DOHH2 (cell line): Measurements from ENCODE around the gene GABRG3.
A peak's percentile ranks its signal among the peaks of the same experiment; 100 is the strongest.

Experiments
- H3F3A ChIP-seq: fragments of 200-600 bp; sonication (generic), shearing (Covaris generic); 2 replicates; pipeline ENCODE4 v1.6.0; 2016; ENCODE audit warnings: antibody characterized with exemption, mild to moderate bottlenecking; ENCODE audit not compliant: control insufficient read depth, insufficient read depth
- H3K27ac ChIP-seq: fragments of 200-600 bp; sonication (generic); 2 replicates; pipeline ENCODE4 v1.5.1; 2014; ENCODE audit warnings: low read depth, mild to moderate bottlenecking, low read length, moderate library complexity
- H3K27me3 ChIP-seq: fragments of 200-600 bp; sonication (generic); 2 replicates; pipeline ENCODE4 v1.6.1; 2014; ENCODE audit warnings: mild to moderate bottlenecking, low read length, mixed read lengths; ENCODE audit not compliant: control insufficient read depth
- H3K36me3 ChIP-seq: fragments of 200-600 bp; sonication (generic); 2 replicates; pipeline ENCODE4 v1.6.1; 2014; ENCODE audit warnings: mild to moderate bottlenecking, low read length, moderate library complexity, mixed read lengths; ENCODE audit not compliant: control insufficient read depth
- H3K4me1 ChIP-seq: fragments of 200-600 bp; sonication (generic); 2 replicates; pipeline ENCODE4 v1.6.1; 2014; ENCODE audit warnings: mild to moderate bottlenecking, low read length, mixed read lengths; ENCODE audit not compliant: control insufficient read depth
- H3K4me2 ChIP-seq: fragments of 200-600 bp; sonication (generic); 2 replicates; pipeline ENCODE4 v1.6.0; 2014; ENCODE audit warnings: mild to moderate bottlenecking, low read length, moderate library complexity
- H3K4me3 ChIP-seq: fragments of 200-600 bp; sonication (generic); 2 replicates; pipeline ENCODE4 v1.5.1; 2014; ENCODE audit warnings: mild to moderate bottlenecking, low read length, mixed read lengths
- H3K79me2 ChIP-seq: fragments of 200-600 bp; sonication (generic); 2 replicates; pipeline ENCODE4 v1.6.1; 2014; ENCODE audit warnings: mild to moderate bottlenecking, low read length, mixed read lengths; ENCODE audit not compliant: control insufficient read depth
- H3K9me2 ChIP-seq: fragments of 200-600 bp; sonication (generic); replicated peaks from 2 replicates; pipeline ENCODE4 v1.6.1; 2014; ENCODE audit warnings: mild to moderate bottlenecking, low read length, mixed read lengths; ENCODE audit not compliant: control insufficient read depth
- H3K9me3 ChIP-seq: fragments of 200-600 bp; sonication (generic); 2 replicates; pipeline ENCODE4 v1.6.1; 2014; ENCODE audit warnings: antibody characterized with exemption, low read length, mixed read lengths; ENCODE audit not compliant: control insufficient read depth, insufficient read depth
- H4K20me1 ChIP-seq: fragments of 200-600 bp; sonication (generic); 2 replicates; pipeline ENCODE4 v1.6.0; 2014; ENCODE audit warnings: low read depth, mild to moderate bottlenecking, antibody characterized with exemption, low read length, moderate library complexity; ENCODE audit not compliant: control insufficient read depth, insufficient read depth
- CTCF ChIP-seq: fragments of 200-600 bp; sonication (generic); IDR thresholded peaks from one replicate; pipeline ENCODE4 v1.5.1; 2014; ENCODE audit warnings: antibody characterized with exemption, mild to moderate bottlenecking, low read depth, low read length; ENCODE audit not compliant: poor library complexity, severe bottlenecking
- EZH2phosphoT487 ChIP-seq: fragments of 200-600 bp; sonication (generic); IDR thresholded peaks from 2 replicates; pipeline ENCODE4 v1.6.1; 2017; ENCODE audit warnings: borderline replicate concordance, mild to moderate bottlenecking, antibody characterized with exemption, low read length, moderate library complexity, mixed read lengths

GABRG3 gene

DNA sequence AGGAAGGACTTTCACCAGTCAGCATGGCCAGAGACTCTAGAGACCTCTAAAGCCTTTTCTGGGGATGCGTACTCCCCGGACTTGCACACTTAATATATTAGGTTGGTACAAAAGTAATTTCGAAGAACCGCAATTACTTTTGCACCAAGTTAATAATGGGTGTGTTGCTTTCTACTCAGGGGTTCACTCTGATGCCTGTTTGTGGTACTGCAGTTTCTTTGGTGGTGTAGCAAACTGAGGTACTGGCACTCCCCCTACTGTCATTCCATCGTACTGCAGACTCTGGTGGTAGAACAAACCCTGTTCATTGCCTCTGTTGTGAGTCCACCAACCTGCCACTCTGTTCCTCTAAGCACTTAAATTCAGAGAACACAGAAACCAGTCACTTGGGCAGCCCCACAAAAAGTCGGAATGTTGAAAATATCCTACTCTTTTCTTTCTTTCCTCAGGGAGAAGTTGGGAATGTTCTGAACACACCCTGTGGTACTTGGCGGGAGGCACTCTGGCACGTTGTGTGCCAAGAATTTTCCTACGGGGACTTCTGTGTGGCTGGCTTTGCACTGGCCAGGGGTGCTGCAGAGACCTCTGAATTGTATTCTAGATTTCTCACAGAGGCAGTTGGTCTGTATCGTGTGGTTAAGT, 46.3 kb downstream of the GABRG3 start:
- Histone ChIP-seq H3K4me2 (no peak overlapping the region), H4K20me1 (no peaks in the 10 kb centered on the region), H3K4me3 (no peak overlapping the region), H3K9me2 (no peaks in the 10 kb centered on the region), H3K27ac (no peak overlapping the region), H3K79me2 (no peaks in the 10 kb centered on the region), H3F3A (no peaks in the 10 kb centered on the region), H3K4me1 (no peaks in the 10 kb centered on the region), H3K36me3 (no peaks in the 10 kb centered on the region), H3K27me3 (no peaks in the 10 kb centered on the region), H3K9me3 (no peaks in the 10 kb centered on the region)
- no peak for TF ChIP-seq EZH2phosphoT487
- TF ChIP-seq CTCF: peak; percentile 92

- Histone ChIP-seq H3F3A (no peaks in the 10 kb centered on the region), H3K4me2 (no peak overlapping the region), H3K4me3 (no peak overlapping the region), H3K9me2 (no peaks in the 10 kb centered on the region), H3K27me3 (no peaks in the 10 kb centered on the region), H3K9me3 (no peaks in the 10 kb centered on the region), H3K36me3 (no peaks in the 10 kb centered on the region), H3K27ac (no peak overlapping the region), H4K20me1 (no peaks in the 10 kb centered on the region), H3K79me2 (no peaks in the 10 kb centered on the region), H3K4me1 (no peaks in the 10 kb centered on the region)
- no peak for TF ChIP-seq EZH2phosphoT487
- TF ChIP-seq CTCF: no peak
Observed at GRCh38 chr15:27019687-27020086, 48.7 kb downstream of the GABRG3 start.

GRCh38 chr15:27025481-27025966, 54.5 kb downstream of the GABRG3 start:
- no peak for TF ChIP-seq CTCF

More at GRCh38 chr15:27025481-27025966, 54.5 kb downstream of the GABRG3 start:
- H3K9me3 ChIP-seq: no peaks in the 10 kb centered on the region
- H3F3A ChIP-seq: no peaks in the 10 kb centered on the region
- H3K4me3 ChIP-seq: no peak overlapping the region
- no peak overlapping the region for H3K27ac ChIP-seq
- no peaks in the 10 kb centered on the region for H3K9me2 ChIP-seq
- H3K27me3 ChIP-seq: no peaks in the 10 kb centered on the region
- H3K4me2 ChIP-seq: no peak overlapping the region
- H4K20me1 ChIP-seq: no peaks in the 10 kb centered on the region
- H3K4me1 ChIP-seq: no peaks in the 10 kb centered on the region
- no peaks in the 10 kb centered on the region for H3K36me3 ChIP-seq
- H3K79me2 ChIP-seq: no peaks in the 10 kb centered on the region
